ENCODE results near the gene ARHGAP4.

Gene ARHGAP4

GRCh38 chrX:153925739-153926551, at the start of gene ARHGAP4:
ARHGAP4 (minus strand) TSS chrX:153926264; CDS start chrX:153926202, 62 bp downstream.
- peak; percentile 50 for DNase-seq (ENCODE audit: low spot score)

- DNase-seq (ENCODE audit: low spot score), result no peak
Measured at GRCh38 chrX:153974726-153975286, 48.7 kb upstream of the ARHGAP4 start.

GRCh38 chrX:153974003-153974725, 48.1 kb upstream of the ARHGAP4 start:
- no peak for DNase-seq (ENCODE audit: low spot score)

GRCh38 chrX:153973127-153974002, 47.3 kb upstream of the ARHGAP4 start:
- DNase-seq (ENCODE audit: low spot score), result no peak

- DNase-seq (ENCODE audit: low spot score), result peak; percentile 95
Measured at GRCh38 chrX:153972368-153973126, 46.5 kb upstream of the ARHGAP4 start, which contains the start of gene TMEM187. TMEM187 (plus strand) TSS chrX:153972754; CDS start chrX:153982063, 9,309 bp downstream.

GRCh38 chrX:153971450-153972367, 45.6 kb upstream of the ARHGAP4 start, which contains the start of gene HCFC1:
HCFC1 (minus strand) TSS chrX:153971818; CDS start chrX:153970840, 978 bp downstream.
- DNase-seq (ENCODE audit: low spot score), result peak; percentile 95

GRCh38 chrX:153971124-153971449, 45.0 kb upstream of the ARHGAP4 start:
- DNase-seq (ENCODE audit: low spot score), result peak; percentile 95

- DNase-seq (ENCODE audit: low spot score), result peak; percentile 59
Measured at GRCh38 chrX:153970357-153971123, 44.5 kb upstream of the ARHGAP4 start.

GRCh38 chrX:153969904-153970356, 43.9 kb upstream of the ARHGAP4 start:
- DNase-seq (ENCODE audit: low spot score), result no peak

- DNase-seq (ENCODE audit: low spot score), result no peak
Measured at GRCh38 chrX:153969125-153969903, 43.2 kb upstream of the ARHGAP4 start.

- peak; percentile 34 for DNase-seq (ENCODE audit: low spot score)
Measured at GRCh38 chrX:153968754-153969124, 42.7 kb upstream of the ARHGAP4 start.

GRCh38 chrX:153968255-153968654, 42.2 kb upstream of the ARHGAP4 start:
- DNase-seq (ENCODE audit: low spot score), result no peak

- peak; percentile 49 for DNase-seq (ENCODE audit: low spot score)
Measured at GRCh38 chrX:153967536-153968224, 41.6 kb upstream of the ARHGAP4 start.

- DNase-seq (ENCODE audit: low spot score), result no peak
Measured at GRCh38 chrX:153966841-153967535, 40.9 kb upstream of the ARHGAP4 start.

GRCh38 chrX:153966283-153966688, 40.2 kb upstream of the ARHGAP4 start:
- DNase-seq (ENCODE audit: low spot score), result no peak

GRCh38 chrX:153965406-153965805, 39.3 kb upstream of the ARHGAP4 start:
- no peak for DNase-seq (ENCODE audit: low spot score)

- no peak for DNase-seq (ENCODE audit: low spot score)
Measured at GRCh38 chrX:153964105-153964504, 38.0 kb upstream of the ARHGAP4 start.
